NB4 (cell line): ENCODE data around the gene NRG3.

ENCODE experiments used
- DNase-seq: peaks from one replicate; pipeline ENCODE4 v3.0.0; 2010; ENCODE audit warnings: low read depth
- H3K4me3 ChIP-seq: one replicate; pipeline ENCODE4 v1.5.1; 2011; ENCODE audit warnings: mild to moderate bottlenecking, low read depth, low read length, moderate library complexity
- CTCF ChIP-seq: IDR thresholded peaks from one replicate; pipeline ENCODE4 v1.5.1; 2012; ENCODE audit warnings: low read depth, low read length
- MAX ChIP-seq: IDR thresholded peaks from 2 replicates; pipeline ENCODE4 v1.6.1; 2011; ENCODE audit warnings: low read depth, low read length
- MYC ChIP-seq: IDR thresholded peaks from 2 replicates; pipeline ENCODE4 v1.6.1; 2011; ENCODE audit warnings: low read depth, low read length
- POLR2A ChIP-seq: IDR thresholded peaks from 2 replicates; pipeline ENCODE4 v1.6.1; 2011; ENCODE audit warnings: mild to moderate bottlenecking; ENCODE audit not compliant: insufficient read length; ENCODE audit errors: extremely low read depth

The NRG3 gene

GRCh38 chr10:82072124-82072523 is 197.1 kb downstream of the NRG3 start:
- no peak overlapping the region for H3K4me3 ChIP-seq
- DNase-seq: no peak
- TF ChIP-seq CTCF: no peak
- TF ChIP-seq POLR2A: no peak
- no peak for TF ChIP-seq MAX
- TF ChIP-seq MYC: no peak

- TF ChIP-seq MYC (no peak), CTCF (no peak), POLR2A (no peak), MAX (no peak)
- DNase-seq: no peak
- no peak overlapping the region for H3K4me3 ChIP-seq
These were observed 200.6 kb downstream of the NRG3 start for GRCh38 chr10:82075605-82076004.

- TF ChIP-seq POLR2A (no peak), CTCF (no peak), MYC (no peak), MAX (no peak)
- no peak for DNase-seq
- no peak overlapping the region for H3K4me3 ChIP-seq
These were observed 209.5 kb downstream of the NRG3 start for GRCh38 chr10:82084496-82084895.

GRCh38 chr10:82084904-82085303 is 209.9 kb downstream of the NRG3 start:
- TF ChIP-seq CTCF (no peak), POLR2A (no peak), MYC (no peak), MAX (no peak)
- no peak overlapping the region for H3K4me3 ChIP-seq
- no peak for DNase-seq

GRCh38 chr10:82089327-82089726 is 214.3 kb downstream of the NRG3 start:
- no peak for DNase-seq
- H3K4me3 ChIP-seq: no peak overlapping the region
- no peak for TF ChIP-seq MYC
- TF ChIP-seq CTCF: no peak
- TF ChIP-seq POLR2A: no peak
- TF ChIP-seq MAX: no peak

- H3K4me3 ChIP-seq: no peak overlapping the region
- no peak for DNase-seq
- TF ChIP-seq POLR2A (no peak), MYC (no peak), CTCF (no peak), MAX (no peak)
These were observed 216.4 kb downstream of the NRG3 start for GRCh38 chr10:82091413-82091812.
